HFF-Myc (cell line): ENCODE measurements around the gene IPCEF1.
"Not testable (repeated sequence)": the region's sequence is repeated elsewhere in the genome, so short reads cannot be mapped to it uniquely, and the experiment has no call there.

Experiments used
- DNase-seq: peaks from one replicate; pipeline ENCODE4 v3.0.0-alpha.2; 2011; ENCODE audit warnings: low read depth; ENCODE audit errors: extremely low read depth
- H3K4me3 ChIP-seq: replicated peaks from 2 replicates; pipeline ENCODE4 v1.5.1; 2011; ENCODE audit warnings: low read depth, mild to moderate bottlenecking, control low read depth, low read length
- CTCF ChIP-seq: IDR thresholded peaks from 2 replicates; pipeline ENCODE4 v1.5.1; 2012; ENCODE audit warnings: mild to moderate bottlenecking, low read depth, low read length, control low read depth; ENCODE audit errors: missing control alignments

IPCEF1 gene

GRCh38 chr6:154247119-154247861 lies 109.3 kb downstream of the IPCEF1 start:
- no peak for DNase-seq
- no peak overlapping the region for H3K4me3 ChIP-seq
- no peak for TF ChIP-seq CTCF

DNA sequence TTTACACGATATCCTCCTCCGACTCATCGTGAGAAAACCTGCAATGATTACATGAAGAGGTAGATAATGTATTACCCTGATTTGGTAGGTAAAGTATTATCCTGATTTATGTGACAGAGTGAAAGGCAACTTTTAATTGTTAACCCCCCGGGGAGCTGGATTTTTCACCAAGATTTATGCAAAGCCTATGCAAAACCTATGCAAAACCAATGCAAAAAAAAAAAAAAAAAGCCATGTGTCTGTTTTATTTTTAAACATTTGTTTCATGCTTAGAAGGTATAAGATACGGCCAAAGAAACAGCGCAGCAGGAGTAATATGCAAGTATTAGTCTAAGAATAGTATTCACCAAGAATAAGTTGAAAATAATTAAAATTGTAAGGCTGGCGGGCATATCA lies 109.9 kb downstream of the IPCEF1 start:
- no peak overlapping the region for H3K4me3 ChIP-seq
- no peak for TF ChIP-seq CTCF
- no peak for DNase-seq

DNA sequence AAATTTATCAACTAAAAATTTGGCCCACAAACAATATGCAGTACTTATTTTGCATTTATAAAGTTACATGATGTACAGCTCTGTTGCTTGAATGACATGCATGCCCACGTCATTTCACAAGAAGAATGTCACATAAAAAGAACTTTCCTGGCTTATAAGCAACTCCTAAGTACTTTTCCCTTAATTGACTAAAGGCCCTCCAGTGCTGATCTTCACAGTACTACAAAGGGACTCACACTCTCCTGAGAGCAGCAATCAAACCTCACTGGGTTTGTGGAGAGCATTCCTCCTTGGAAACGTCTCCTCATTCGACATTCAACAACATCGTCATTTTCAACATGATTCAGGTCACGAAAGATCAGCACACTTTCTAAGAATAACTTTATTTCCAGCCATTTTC lies 111.1 kb downstream of the IPCEF1 start:
- DNase-seq = no peak
- H3K4me3 ChIP-seq = no peak overlapping the region
- no peak for TF ChIP-seq CTCF

DNA sequence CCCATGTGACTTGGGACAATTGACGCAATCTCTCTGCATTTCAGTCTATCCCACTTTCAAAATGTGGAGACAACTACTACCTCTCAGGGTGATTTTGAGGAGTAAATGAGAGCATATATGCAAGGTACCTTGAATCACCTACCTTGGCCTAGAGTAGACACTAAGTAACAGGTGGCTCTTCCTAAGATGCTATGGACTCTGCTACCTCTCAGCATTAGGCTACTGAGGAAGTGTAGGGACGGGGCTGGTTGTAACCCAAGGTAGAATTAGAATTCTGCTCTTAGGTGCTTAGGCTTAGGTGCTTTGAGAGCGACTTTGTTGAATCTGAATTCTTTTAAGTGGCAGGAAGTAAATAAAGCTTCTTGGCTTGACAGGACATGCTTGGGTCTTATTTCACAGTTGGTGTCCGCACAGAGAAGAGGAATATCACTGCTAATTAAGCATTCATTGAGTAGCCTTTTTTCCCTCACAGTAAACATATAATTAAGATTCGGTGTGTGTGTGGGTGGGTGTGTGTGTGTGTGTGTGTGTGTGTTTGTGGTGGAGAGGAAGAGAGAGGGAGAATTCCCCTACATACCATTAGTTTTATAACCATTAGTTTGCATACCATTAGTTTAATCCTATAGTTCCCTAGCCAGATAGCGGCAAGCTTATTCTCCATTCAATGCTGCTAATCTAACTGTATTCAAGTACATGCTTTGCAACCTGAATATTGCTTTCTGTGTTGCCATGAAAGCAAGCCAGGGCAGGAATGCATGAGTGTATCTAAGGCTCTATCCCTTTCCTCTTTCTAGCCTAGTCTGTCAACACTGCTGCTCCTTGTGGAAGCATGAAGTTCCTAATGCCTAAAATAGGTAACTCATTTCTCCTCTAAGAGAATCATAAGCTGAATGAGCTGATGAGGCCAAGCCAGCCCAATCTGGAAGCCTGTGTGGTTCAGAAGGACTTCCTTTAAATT lies 112.5 kb downstream of the IPCEF1 start:
- no peak for TF ChIP-seq CTCF
- no peak for DNase-seq

GRCh38 chr6:154242617-154243357 lies 113.8 kb downstream of the IPCEF1 start:
- no peak overlapping the region for H3K4me3 ChIP-seq
- no peak for TF ChIP-seq CTCF
- DNase-seq = no peak

More for the DNA sequence above, 112.5 kb downstream of the IPCEF1 start:
- no peak overlapping the region for H3K4me3 ChIP-seq

- no peak overlapping the region for H3K4me3 ChIP-seq
- DNase-seq = no peak
- no peak for TF ChIP-seq CTCF
Measured at GRCh38 chr6:154241581-154241980, 115.0 kb downstream of the IPCEF1 start.

DNA sequence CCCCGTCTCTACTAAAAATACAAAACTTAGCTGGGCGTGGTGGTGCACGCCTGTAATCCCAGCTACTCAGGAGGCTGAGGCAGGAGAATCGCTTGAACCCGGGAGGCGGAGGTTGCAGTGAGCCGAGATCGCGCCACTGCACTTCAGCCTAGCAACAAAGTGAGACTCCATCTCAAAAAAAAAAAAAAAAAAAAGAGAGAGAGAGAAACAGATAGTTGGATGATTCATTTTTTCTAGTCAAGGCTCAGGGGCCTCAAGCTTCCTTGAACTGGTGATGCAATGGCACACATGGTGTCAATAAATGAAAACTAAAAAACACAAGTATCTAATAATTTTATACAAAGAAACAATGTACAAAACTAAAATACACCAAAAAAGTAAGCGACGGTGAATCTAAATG lies 115.5 kb downstream of the IPCEF1 start:
- not testable (repeated sequence) for DNase-seq, H3K4me3 ChIP-seq
